K562 (cell line): Measurements from ENCODE around the gene GJB4. TPM values are rescaled to one million over a fixed set of nuclear protein-coding genes. Genes with fewer than 3 reads are reported as not detected.
A peak's percentile ranks its signal among the peaks of the same experiment; 100 is the strongest.

ENCODE experiments used
- ATAC-seq: fragments of 200-7000 bp; cut with Tn5 transposase; 3 replicates; pipeline ENCODE4 v1.9.1; 2020; ENCODE audit warnings: moderate library complexity
- BruUV-seq: library from RNA; stranded (reverse); fragments of 400-500 nt; replicated peaks from 2 replicates; lab custom pipeline; 2021; lab: Mats Ljungman, UMichigan
- CTCF ChIA-PET: fragments of 300-600 bp; formaldehyde crosslinking; extraction: SDS; loops from one replicate; lab custom pipeline; 2021; ENCODE audit warnings: low intra/inter-chr PET ratio; lab: Yijun Ruan, JAX
- POLR2A ChIA-PET: fragments of 300-600, 350-650 bp; sonication (Branson Sonifier 250); formaldehyde crosslinking; extraction: SDS; loops from one replicate; lab custom pipeline; 2021; ENCODE audit warnings: antibody characterized with exemption, inconsistent platforms; lab: Yijun Ruan, JAX
- DNase-seq, 4 experiments: peaks; one replicate each; pipeline versions ENCODE4 v3.0.0 to v3.0.0-alpha.2; 2011 to 2018; ENCODE audit warnings: low spot score in 3 of 4, mixed read lengths in 3 of 4; ENCODE audit errors: extremely low read depth in 1 of 4
- FAIRE-seq: peaks from 2 replicates; lab custom pipeline; 2011; peaks lifted over from hg19 to GRCh38; lab: Jason Lieb, UNC
- H2AFZ ChIP-seq: 2 replicates; pipeline ENCODE4 v1.6.0; 2011; ENCODE audit warnings: low read depth, low read length, control low read depth, inconsistent platforms
- H3K27ac ChIP-seq: fragments of 200-600 bp; 3 replicates; pipeline ENCODE4 v1.8.0; 2011; ENCODE audit warnings: low read depth, mild to moderate bottlenecking, control low read depth, inconsistent platforms, low read length, moderate library complexity, mixed read lengths; ENCODE audit errors: extremely low read depth
- H3K27me3 ChIP-seq, 2 experiments: fragments of 300-600 bp in 1 of 2; 2 replicates in 1 of 2; 3 replicates in 1 of 2; pipeline versions ENCODE4 v1.6.0 to v1.8.0; 2011; ENCODE audit warnings: inconsistent platforms in 2 of 2, low read length in 2 of 2, mild to moderate bottlenecking in 1 of 2, mixed read lengths in 1 of 2, moderate library complexity in 1 of 2; ENCODE audit not compliant: control insufficient read depth in 2 of 2, insufficient read depth in 2 of 2
- H3K36me3 ChIP-seq: fragments of 300-600 bp; 3 replicates; pipeline ENCODE4 v1.8.0; 2011; ENCODE audit warnings: mild to moderate bottlenecking, low read length, inconsistent platforms; ENCODE audit not compliant: control insufficient read depth, insufficient read depth
- H3K4me1 ChIP-seq, 2 experiments: fragments of 200-600 bp in 1 of 2; replicated peaks in 1 of 2; 2 replicates in 1 of 2; 3 replicates in 1 of 2; pipeline versions ENCODE4 v1.5.1 to v1.8.0; 2011; ENCODE audit warnings: inconsistent platforms in 2 of 2, low read length in 2 of 2, mild to moderate bottlenecking in 1 of 2, mixed read lengths in 1 of 2, moderate library complexity in 1 of 2; ENCODE audit not compliant: control insufficient read depth in 2 of 2, insufficient read depth in 2 of 2
- H3K4me2 ChIP-seq: 2 replicates; pipeline ENCODE4 v1.6.1; 2011; ENCODE audit warnings: low read length, control low read depth, inconsistent platforms, mixed read lengths; ENCODE audit not compliant: insufficient read depth
- H3K4me3 ChIP-seq: fragments of 200-600 bp; sonication (generic), shearing (Covaris generic); 2 replicates; pipeline ENCODE4 v1.5.1; 2016; ENCODE audit warnings: control low read depth, inconsistent platforms
- H3K79me2 ChIP-seq: fragments of 200-600 bp; 3 replicates; pipeline ENCODE4 v1.8.0; 2011; ENCODE audit warnings: low read length, inconsistent platforms; ENCODE audit not compliant: control insufficient read depth, insufficient read depth
- H3K9ac ChIP-seq, 2 experiments: 2 replicates each; pipeline versions ENCODE4 v1.6.0 to v1.6.1; 2011; ENCODE audit warnings: low read depth in 2 of 2, low read length in 2 of 2, control low read depth in 1 of 2, inconsistent platforms in 1 of 2, mild to moderate bottlenecking in 1 of 2, mixed read lengths in 1 of 2; ENCODE audit not compliant: insufficient read depth in 1 of 2
- H3K9me1 ChIP-seq: one replicate; pipeline ENCODE4 v1.6.0; 2011; ENCODE audit warnings: inconsistent platforms, mild to moderate bottlenecking, low read length, moderate library complexity; ENCODE audit not compliant: control insufficient read depth, insufficient read depth
- H3K9me3 ChIP-seq: replicated peaks from 2 replicates; pipeline ENCODE4 v1.5.1; 2011; ENCODE audit warnings: low read depth, low read length, inconsistent platforms; ENCODE audit not compliant: control insufficient read depth, insufficient read depth
- H4K20me1 ChIP-seq: replicated peaks from 2 replicates; pipeline ENCODE4 v1.6.1; 2011; ENCODE audit warnings: low read length, inconsistent platforms, mixed read lengths; ENCODE audit not compliant: control insufficient read depth, insufficient read depth
- ATF3 ChIP-seq, 2 experiments: fragments of 450-650 bp in 1 of 2; sonication (generic) in 1 of 2; formaldehyde crosslinking in 1 of 2; IDR thresholded peaks in 1 of 2; conservative IDR thresholded peaks in 1 of 2; 2 replicates each; pipeline versions ENCODE4 v1.6.1 to v1.8.1; 2016 to 2023; ENCODE audit warnings: mild to moderate bottlenecking in 2 of 2, moderate library complexity in 2 of 2, inconsistent platforms in 1 of 2, missing genetic modification reagents in 1 of 2
- FOSL1 ChIP-seq: fragments of 200-800 bp; sonication (Bioruptor generic); conservative IDR thresholded peaks from 2 replicates; pipeline ENCODE4 v1.6.1; 2016; ENCODE audit warnings: missing genetic modification characterization, missing compliant biosample characterization
- JUNB ChIP-seq: fragments of 450-650 bp; formaldehyde crosslinking; conservative IDR thresholded peaks from 2 replicates; pipeline ENCODE4 v1.4.0; 2020; ENCODE audit warnings: mild to moderate bottlenecking
- MLX ChIP-seq, 2 experiments: fragments of 450-650 bp in 1 of 2; sonication (generic) in 1 of 2; formaldehyde crosslinking; conservative IDR thresholded peaks; 2 replicates each; pipeline versions ENCODE4 v1.4.0 to v1.8.1; 2020 to 2022; ENCODE audit warnings: mild to moderate bottlenecking in 1 of 2, missing genetic modification reagents in 1 of 2
- WHSC1 ChIP-seq: IDR thresholded peaks from one replicate; pipeline ENCODE4 v1.6.1; 2012; ENCODE audit warnings: low read length, control low read depth, inconsistent platforms
- XRCC5 ChIP-seq: fragments of 200-400 bp; formaldehyde crosslinking; IDR thresholded peaks from 2 replicates; pipeline ENCODE4 v1.6.1; 2017; ENCODE audit warnings: low read depth, mild to moderate bottlenecking, low read length
- ZC3H8 ChIP-seq: fragments of 450-650 bp; IDR thresholded peaks from 2 replicates; pipeline ENCODE4 v1.6.1; 2017
- ZNF507 ChIP-seq: conservative IDR thresholded peaks from 2 replicates; pipeline ENCODE4 v1.6.1; 2017; ENCODE audit warnings: missing genetic modification characterization, missing compliant biosample characterization
- ZNF778 ChIP-seq: fragments of 450-650 bp; formaldehyde crosslinking; IDR thresholded peaks from 2 replicates; pipeline ENCODE4 v1.4.0; 2020; ENCODE audit warnings: mild to moderate bottlenecking, moderate library complexity
- WGBS: fragments of 100-300 bp; shearing (Covaris generic); methylation state at CpG from one replicate; pipeline ENCODE4 v1.1.6; 2016; ENCODE audit warnings: low coverage, mixed read lengths; ENCODE audit not compliant: insufficient coverage; ENCODE audit errors: missing lambda C conversion rate; 5-methylcytosine and 5-hydroxymethylcytosine counted together
- in situ Hi-C: fragments of 300-500 bp; cut with MboI; formaldehyde crosslinking; loops from 4 replicates; pipeline ENCODE4 v1.15.0; 2018; ENCODE audit warnings: inconsistent platforms, mixed read lengths
- intact Hi-C: fragments of 100-400 bp; cut with micrococcal nuclease; formaldehyde crosslinking; loops from 2 replicates; pipeline ENCODE4 v1.14.2; 2022
- polyA plus RNA-seq, 8 experiments: library from polyadenylated mRNA; depleted of rRNA in 4 of 8; stranded (reverse) in 5 of 8; unstranded in 3 of 8; fragments of >200 nt; fragmentation: Nextera tagmentation in 2 of 8; fragmentation: Illumina TruSeq in 1 of 8; extraction: Ambion mirVana in 2 of 8; extraction: Trizol in 1 of 8; gene quantifications; 2 replicates each; pipeline versions ENCODE4 v1.2.1 to v1.2.3, GENCODE V29; 2011 to 2014; ENCODE audit warnings: inconsistent platforms in 1 of 8, missing spikeins in 1 of 8
- total RNA-seq, 7 experiments: library from RNA; depleted of rRNA in 6 of 7; stranded (reverse); fragments of >200 nt in 6 of 7; fragmentation: Illumina TruSeq in 2 of 7; extraction: Trizol in 2 of 7; gene quantifications; 2 replicates each; pipeline versions ENCODE4 v1.2.1 to v1.2.3, GENCODE V29; 2011 to 2021; ENCODE audit warnings: low replicate concordance in 1 of 7

The GJB4 gene
- total and polyA plus RNA-seq, 9 of the 15 experiments (the other 6 are each of a cell fraction or from before 2014, with no cell fraction given): 0.03 TPM; not detected in 8

GRCh38 chr1:34800214-34800613, 40.7 kb downstream of the GJB4 start:
- H3K27me3 ChIP-seq: peaks cover 16 to 38% of the 10 kb centered on the region in 2 experiments
- no peaks in the 10 kb centered on the region for H3K36me3 ChIP-seq
- H3K4me1 ChIP-seq: no peaks in the 10 kb centered on the region
- TF ChIP-seq ATF3 (IDR thresholded peaks at IDR 0.05) (0 out of 2 replicates have a peak, but pooled peaks have one; percentile 14), ATF3 (CRISPR knock-in tag; conservative IDR thresholded peaks at IDR 0.05) (no peak), MLX (CRISPR knock-in tag; conservative IDR thresholded peaks at IDR 0.05) (no peak), JUNB (CRISPR knock-in tag) (no peak), ZNF778 (CRISPR knock-in tag) (no peak), XRCC5 (no peak), FOSL1 (tag) (peak; percentile 89), ZNF507 (tag) (no peak), WHSC1 (no peak), ZC3H8 (no peak)
- no peak overlapping the region for H3K27ac ChIP-seq
- POLR2A ChIA-PET: interaction anchor here (0.6 kb wide), 1 partner anchor 44 kb away, joined by 3 read pairs; no protein-coding TSS in a partner anchor
- intact Hi-C loops: no loop called here
- in situ Hi-C loops: no loop called here
- no peak overlapping the region for H3K4me3 ChIP-seq
- BruUV-seq: no TSS peak
- CTCF ChIA-PET: interaction anchor here (0.7 kb wide), 1 partner anchor 693 kb away, joined by 3 read pairs; no protein-coding TSS in a partner anchor
- no peaks in the 10 kb centered on the region; the same call in 1 of the 2 replicates for H4K20me1 ChIP-seq
- DNase-seq (peak in 1 of 4 experiments; percentile 6), FAIRE-seq (no peak), ATAC-seq (no peak)
- H2AFZ ChIP-seq: no peak overlapping the region
- no peaks in the 10 kb centered on the region for H3K79me2 ChIP-seq
- no peaks in the 10 kb centered on the region; the same call in 1 of the 2 replicates for H3K9me3 ChIP-seq
- WGBS: 6% methylated on average over 6 of the region's 6 CpGs
- no peak overlapping the region for H3K9ac ChIP-seq
- no peak overlapping the region for H3K4me2 ChIP-seq
- no peaks in the 10 kb centered on the region for H3K9me1 ChIP-seq
